Breast epithelium (tissue), 4 donors: ENCODE results near the gene AGBL1. TPM values are rescaled to one million over a fixed set of nuclear protein-coding genes. Genes with fewer than 3 reads are reported as not detected.
"Not testable (repeated sequence)": the region's sequence is repeated elsewhere in the genome, so short reads cannot be mapped to it uniquely, and the experiment has no call there.

ENCODE experiments used
- DNase-seq, 2 donors: peaks; one replicate each; pipeline ENCODE4 v3.0.0-alpha.2; 2019; ENCODE audit warnings: low spot score in 2 of 2
- H3K27ac ChIP-seq, 2 donors: fragments of 200-600 bp; sonication (generic) in 1 of 2; one replicate each; pipeline ENCODE4 v1.5.1; 2016 to 2019; ENCODE audit warnings: mild to moderate bottlenecking in 1 of 2
- H3K27me3 ChIP-seq, 2 donors: fragments of 200-600 bp; sonication (generic) in 1 of 2; one replicate each; pipeline versions ENCODE4 v1.5.1 to v1.6.0; 2017 to 2019; ENCODE audit warnings: control low read depth in 1 of 2, mild to moderate bottlenecking in 1 of 2
- H3K36me3 ChIP-seq: fragments of 200-600 bp; one replicate; pipeline ENCODE4 v1.5.1; 2019
- H3K4me1 ChIP-seq, 2 donors: fragments of 200-600 bp; sonication (generic); one replicate each; pipeline ENCODE4 v1.5.1; 2016 to 2019; ENCODE audit warnings: control low read depth in 1 of 2
- H3K4me3 ChIP-seq, 3 donors: fragments of 200-600 bp; sonication (generic); 1 replicate in 2 of 3; 2 replicates in 1 of 3; pipeline ENCODE4 v1.5.1; 2016 to 2019; ENCODE audit warnings: mild to moderate bottlenecking in 3 of 3, moderate library complexity in 2 of 3
- H3K9me3 ChIP-seq, 2 donors: fragments of 200-600 bp; sonication (generic) in 1 of 2; one replicate each; pipeline ENCODE4 v1.5.1; 2016 to 2019; ENCODE audit warnings: control low read depth in 1 of 2
- CTCF ChIP-seq, 3 donors: fragments of 450-650 bp; IDR thresholded peaks; one replicate each; pipeline ENCODE4 v1.5.1; 2016 to 2017; ENCODE audit warnings: antibody characterized with exemption in 3 of 3, mild to moderate bottlenecking in 3 of 3, moderate library complexity in 3 of 3
- POLR2A ChIP-seq: fragments of 450-650 bp; IDR thresholded peaks from one replicate; pipeline ENCODE4 v1.6.1; 2016; ENCODE audit warnings: antibody characterized with exemption, mild to moderate bottlenecking, moderate library complexity
- POLR2AphosphoS5 ChIP-seq, 3 donors: sonication (generic); formaldehyde crosslinking; IDR thresholded peaks; one replicate each; pipeline ENCODE4 v1.6.1; 2017; ENCODE audit warnings: antibody characterized with exemption in 3 of 3
- intact Hi-C: fragments of 100-400 bp; cut with DNase I; formaldehyde crosslinking; loops from one replicate; pipeline ENCODE4 v1.15.1; 2023; ENCODE audit warnings: low total_unique reads
- total RNA-seq, 3 donors: library from RNA; depleted of rRNA; stranded (reverse); fragments of >200 nt; gene quantifications; one replicate each; pipeline ENCODE4 v1.1.0, GENCODE V29; 2016

The AGBL1 gene
- total RNA-seq, 3 donors from 2014 or later: not detected

GRCh38 chr15:86103825-86104224, 24.2 kb downstream of the AGBL1 start:
- no peak for DNase-seq
- Histone ChIP-seq H3K9me3 (peaks cover 5 to 14% of the 10 kb centered on the region in 2 donors), H3K36me3 (no peaks in the 10 kb centered on the region), H3K4me1 (no peaks in the 10 kb centered on the region), H3K4me3 (no peak overlapping the region), H3K27ac (no peak overlapping the region), H3K27me3 (peaks cover 0 to 3% of the 10 kb centered on the region in 2 donors)
- TF ChIP-seq CTCF (IDR thresholded peaks at IDR 0.05): no peak
- TF ChIP-seq POLR2AphosphoS5 (IDR thresholded peaks at IDR 0.05): no peak
- no peak for TF ChIP-seq POLR2A
- intact Hi-C loops: no loop called here

GRCh38 chr15:86106306-86106705, 26.6 kb downstream of the AGBL1 start:
- Histone ChIP-seq H3K27ac (no peak overlapping the region), H3K27me3 (peaks cover 0 to 3% of the 10 kb centered on the region in 2 donors), H3K9me3 (peaks cover 5 to 14% of the 10 kb centered on the region in 2 donors), H3K36me3 (no peaks in the 10 kb centered on the region), H3K4me1 (no peaks in the 10 kb centered on the region), H3K4me3 (no peak overlapping the region)
- DNase-seq: no peak
- TF ChIP-seq POLR2AphosphoS5 (IDR thresholded peaks at IDR 0.05) (no peak), CTCF (IDR thresholded peaks at IDR 0.05) (no peak), POLR2A (no peak)
- intact Hi-C loops: no loop called here

GRCh38 chr15:86115145-86115801, 35.6 kb downstream of the AGBL1 start:
- TF ChIP-seq POLR2A: no peak
- no peak for TF ChIP-seq CTCF (IDR thresholded peaks at IDR 0.05)
- no peak for TF ChIP-seq POLR2AphosphoS5 (IDR thresholded peaks at IDR 0.05)

GRCh38 chr15:86121568-86122225, 42.0 kb downstream of the AGBL1 start:
- H3K36me3 ChIP-seq: no peaks in the 10 kb centered on the region
- no peak for DNase-seq
- H3K9me3 ChIP-seq: no peaks in the 10 kb centered on the region
- intact Hi-C loops: no loop called here
- H3K27me3 ChIP-seq: no peaks in the 10 kb centered on the region
- no peak overlapping the region for H3K27ac ChIP-seq
- TF ChIP-seq CTCF (IDR thresholded peaks at IDR 0.05) (no peak), POLR2AphosphoS5 (IDR thresholded peaks at IDR 0.05) (no peak), POLR2A (no peak)
- no peaks in the 10 kb centered on the region for H3K4me1 ChIP-seq
- H3K4me3 ChIP-seq: no peak overlapping the region

More at GRCh38 chr15:86115145-86115801, 35.6 kb downstream of the AGBL1 start:
- intact Hi-C loops: no loop called here
- Histone ChIP-seq H3K27ac (no peak overlapping the region), H3K4me1 (no peaks in the 10 kb centered on the region), H3K4me3 (no peak overlapping the region), H3K27me3 (no peaks in the 10 kb centered on the region), H3K36me3 (no peaks in the 10 kb centered on the region), H3K9me3 (no peaks in the 10 kb centered on the region)
- DNase-seq: no peak

- intact Hi-C loops, DNase-seq, H3K9me3 ChIP-seq, H3K27me3 ChIP-seq, H3K27ac ChIP-seq, H3K4me3 ChIP-seq, H3K4me1 ChIP-seq, H3K36me3 ChIP-seq: not testable (repeated sequence)
Measured at GRCh38 chr15:86122691-86123391, 43.2 kb downstream of the AGBL1 start.
